ENCODE data around the gene FGD4.
"Not testable (repeated sequence)": the region's sequence is repeated elsewhere in the genome, so short reads cannot be mapped to it uniquely, and the experiment has no call there.

The FGD4 gene

DNA sequence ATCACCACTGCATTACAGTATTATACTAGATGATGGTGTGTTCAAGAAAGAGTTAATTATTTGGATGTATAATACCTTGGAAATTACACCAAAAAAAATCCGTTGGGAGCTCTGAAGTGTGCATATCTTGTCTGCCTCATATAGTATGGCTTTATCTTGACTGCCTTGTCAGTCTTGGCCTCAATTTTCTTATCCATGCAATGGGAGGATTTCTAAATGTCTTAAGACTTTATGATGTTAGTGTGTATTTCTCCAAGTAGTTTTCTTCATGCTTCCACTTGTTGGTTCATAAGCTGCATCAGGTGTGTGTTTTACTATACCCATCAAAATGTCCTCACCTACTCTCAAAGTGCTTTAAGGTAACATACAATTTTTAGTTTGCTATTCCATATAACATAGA lies 84.6 kb downstream of the FGD4 start:
- no peak overlapping the region for H3K27ac ChIP-seq
- no peak for DNase-seq (ENCODE audit: low read depth, low spot score)

DNA sequence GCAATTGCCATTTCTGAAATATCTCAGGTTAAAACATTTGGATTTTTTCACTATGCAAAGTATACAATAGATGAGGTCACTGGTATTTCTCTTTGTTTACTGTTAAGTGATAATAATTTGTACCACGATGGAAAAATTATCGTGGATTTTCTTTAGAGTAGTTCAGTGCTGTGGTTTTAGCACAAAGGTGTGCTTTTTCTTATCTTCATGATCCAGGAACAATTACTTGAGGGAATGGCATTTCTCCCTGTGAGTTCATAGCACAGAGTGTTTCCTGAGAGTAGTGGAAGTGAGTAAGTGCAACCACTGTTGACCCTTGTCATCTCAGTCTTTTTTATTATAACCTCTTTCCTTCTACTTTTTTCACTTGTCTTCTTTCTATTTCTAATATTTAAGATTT lies 86.8 kb downstream of the FGD4 start:
- peak overlapping the region; percentile 6 for H3K27ac ChIP-seq
- no peak for DNase-seq (ENCODE audit: low read depth, low spot score)

DNA sequence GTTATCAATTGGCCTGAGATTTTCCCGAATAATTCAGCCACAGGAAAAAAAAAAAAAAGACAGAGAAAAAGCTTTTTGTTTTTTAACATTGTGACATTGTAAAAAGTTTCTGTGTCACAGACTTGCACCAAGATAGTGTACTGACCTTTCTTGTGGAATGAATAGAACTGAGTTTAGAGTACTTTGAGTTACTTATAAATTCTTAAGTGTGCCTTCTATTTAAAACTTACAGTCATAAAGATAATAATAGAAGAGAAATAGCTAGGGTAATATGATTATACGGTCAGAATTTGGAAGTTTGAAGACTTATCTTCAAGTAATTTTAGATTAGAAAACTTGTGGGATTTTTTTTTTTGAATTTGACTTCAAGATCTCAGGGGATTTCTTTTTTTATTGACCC lies 88.8 kb downstream of the FGD4 start:
- no peak for DNase-seq (ENCODE audit: low read depth, low spot score)
- H3K27ac ChIP-seq, result no peak overlapping the region

DNA sequence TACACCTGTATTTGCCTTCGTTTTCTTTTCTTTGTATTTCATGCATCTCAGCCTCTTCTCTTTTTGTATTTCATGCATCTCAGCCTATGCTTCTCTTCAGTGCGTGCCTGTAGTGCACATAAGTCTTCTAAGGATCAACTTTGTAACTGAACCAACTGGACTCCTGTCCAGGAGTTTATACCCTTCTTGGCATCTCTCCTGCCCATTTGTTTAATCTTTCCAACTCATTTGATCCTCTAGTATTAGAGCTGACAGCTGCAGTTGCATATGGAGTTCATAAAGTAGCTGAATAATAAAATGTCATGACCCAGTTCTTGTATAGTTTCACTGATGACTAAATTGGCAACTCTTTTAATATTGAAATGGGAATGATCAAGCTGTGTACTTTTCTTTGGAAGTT lies 89.7 kb downstream of the FGD4 start:
- DNase-seq (ENCODE audit: low read depth, low spot score), result no peak
- no peak overlapping the region for H3K27ac ChIP-seq

DNA sequence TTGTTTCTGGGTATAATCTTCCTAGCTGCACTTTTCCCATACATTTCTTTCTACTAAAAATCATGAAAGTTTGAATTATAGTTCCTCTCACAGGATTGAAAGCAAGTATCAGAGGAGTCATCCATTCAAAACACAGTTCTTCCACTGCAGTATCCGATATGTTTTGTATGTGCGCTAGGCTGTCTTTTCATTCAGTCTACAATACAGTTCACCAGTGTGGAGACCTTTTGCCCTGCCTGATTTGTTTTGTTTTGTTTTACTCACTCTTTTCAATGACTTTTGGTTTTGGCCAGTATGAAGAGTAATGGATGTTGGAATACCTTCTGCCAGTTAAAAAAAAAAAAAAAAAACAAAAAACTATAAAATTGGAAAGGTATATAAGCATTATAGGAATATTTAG lies 91.4 kb downstream of the FGD4 start:
- H3K27ac ChIP-seq, result no peak overlapping the region
- DNase-seq (ENCODE audit: low read depth, low spot score), result no peak

DNA sequence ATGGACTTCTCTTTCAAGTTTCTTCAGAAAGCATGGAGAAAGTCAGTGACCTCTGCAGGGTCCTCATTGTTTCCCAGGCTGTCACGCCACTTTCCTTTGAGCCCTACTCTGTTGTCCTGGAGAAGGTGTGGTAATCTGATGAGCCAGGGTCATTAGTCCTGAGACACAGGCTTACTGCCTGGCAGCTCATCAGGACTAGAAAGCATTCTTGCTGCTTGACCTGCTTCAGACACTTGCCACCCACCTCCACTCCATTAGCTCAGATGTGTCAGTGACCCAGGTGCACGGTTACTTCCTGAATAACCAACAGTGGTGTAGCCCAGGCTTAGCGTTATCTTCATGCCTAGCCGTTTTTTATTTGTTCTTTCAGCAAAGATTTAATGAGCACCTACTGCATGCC lies 93.9 kb downstream of the FGD4 start:
- no peak overlapping the region for H3K27ac ChIP-seq
- no peak for DNase-seq (ENCODE audit: low read depth, low spot score)

DNA sequence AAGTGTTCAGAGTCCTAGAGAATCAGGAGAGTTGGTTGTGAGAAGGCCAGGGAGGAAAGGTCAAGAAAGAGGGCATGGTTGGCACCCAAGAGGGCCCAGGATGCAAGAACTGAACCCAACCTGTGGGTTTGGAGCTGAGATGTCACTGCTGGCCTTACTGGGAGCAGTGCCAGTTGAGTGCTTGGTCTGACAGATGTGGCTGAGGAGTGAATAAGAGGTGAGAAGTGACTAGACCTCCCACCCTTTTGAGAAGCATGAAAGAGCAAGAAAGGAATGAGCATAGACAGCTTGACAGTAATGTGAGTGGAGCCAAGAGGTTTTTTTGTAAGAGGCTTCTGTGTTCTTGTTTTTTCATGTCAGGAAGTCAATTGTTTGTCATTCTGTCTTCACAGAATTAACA lies 95.3 kb downstream of the FGD4 start:
- DNase-seq (ENCODE audit: low read depth, low spot score), result no peak
- peak overlapping the region; percentile 4 for H3K27ac ChIP-seq

DNA sequence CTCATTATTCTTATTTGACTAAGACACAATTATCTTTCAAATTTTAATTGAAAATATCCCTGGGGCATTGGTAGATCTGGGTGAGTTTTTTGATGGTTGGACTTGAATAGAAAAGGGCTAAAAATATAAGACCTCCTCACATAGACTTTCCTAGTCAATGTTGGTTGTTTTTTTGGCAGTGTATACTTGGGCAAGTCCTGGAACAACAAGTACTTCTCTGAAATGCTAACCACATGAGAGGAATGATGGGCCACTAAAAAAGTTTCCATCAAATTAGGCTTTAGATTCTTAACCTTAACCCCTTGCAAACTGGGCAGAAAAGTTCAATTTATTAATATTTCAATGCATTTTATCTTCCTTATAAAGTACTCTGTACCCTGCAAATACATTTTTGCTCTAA lies 97.6 kb downstream of the FGD4 start:
- DNase-seq (ENCODE audit: low read depth, low spot score), result no peak
- H3K27ac ChIP-seq, result no peak overlapping the region

DNA sequence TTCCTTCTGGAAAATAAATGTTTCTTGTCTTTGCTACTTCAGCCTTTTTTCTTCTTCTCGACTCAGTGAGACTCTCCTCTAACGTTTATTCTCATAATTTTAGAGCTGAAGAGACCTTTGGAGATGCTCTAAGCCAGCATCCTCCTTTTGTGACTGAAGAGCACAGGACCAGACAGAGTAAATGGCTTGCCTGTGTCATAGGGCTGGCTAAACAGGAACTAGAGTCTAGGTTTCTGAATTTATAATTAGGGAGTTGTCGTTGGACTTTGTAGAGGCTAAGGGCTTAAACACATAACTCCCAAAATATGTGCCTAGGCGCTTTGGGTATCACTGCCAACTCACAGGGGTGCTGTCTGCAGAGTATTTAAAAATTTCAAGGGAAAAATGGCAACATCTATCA lies 98.5 kb downstream of the FGD4 start:
- H3K27ac ChIP-seq, result no peak overlapping the region
- DNase-seq (ENCODE audit: low read depth, low spot score), result no peak

DNA sequence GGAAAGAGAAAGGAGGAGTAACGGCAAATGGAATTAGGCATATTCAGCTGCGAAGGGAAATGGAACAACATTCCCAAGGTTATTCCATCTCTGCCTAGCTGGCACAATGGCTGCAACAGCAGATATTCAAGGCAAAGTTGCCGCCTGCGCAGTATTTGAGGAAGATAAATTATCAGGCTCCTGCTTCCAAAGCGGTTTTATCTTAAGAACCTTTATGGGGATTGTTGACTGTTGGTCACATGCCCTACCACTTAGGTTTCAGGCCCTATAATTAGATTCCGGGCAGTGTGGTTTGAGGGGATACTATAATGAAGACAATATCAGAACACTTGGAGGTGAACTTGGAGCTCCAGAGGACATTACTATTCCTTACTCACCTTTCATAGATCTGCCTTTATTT lies 99.7 kb downstream of the FGD4 start:
- DNase-seq (ENCODE audit: low read depth, low spot score), result no peak
- no peak overlapping the region for H3K27ac ChIP-seq

DNA sequence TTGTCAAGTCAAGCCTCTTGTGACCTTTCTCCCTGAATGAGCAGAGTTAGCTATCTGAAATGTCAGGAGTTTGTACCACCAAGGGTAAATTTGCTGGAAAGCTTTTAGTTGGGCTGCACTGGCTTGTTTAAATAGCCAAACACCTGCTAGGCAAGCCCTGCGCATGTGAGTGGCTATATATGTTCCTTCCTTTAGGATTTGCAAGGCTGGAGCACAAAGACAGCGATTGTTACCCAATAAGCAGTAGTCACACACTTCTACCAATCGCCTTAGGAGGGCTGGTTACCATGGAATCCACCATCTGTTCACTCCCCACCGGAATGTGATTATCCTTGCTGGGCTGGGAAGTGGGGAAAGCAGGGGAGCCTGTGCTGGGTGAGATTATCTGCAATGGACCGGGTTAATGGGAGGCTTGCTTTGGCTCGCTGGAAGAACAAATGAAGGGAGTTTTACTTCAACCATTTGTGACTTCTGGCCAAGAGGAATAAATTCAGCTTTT lies 102.5 kb downstream of the FGD4 start:
- no peak for DNase-seq (ENCODE audit: low read depth, low spot score)
- no peak overlapping the region for H3K27ac ChIP-seq

DNA sequence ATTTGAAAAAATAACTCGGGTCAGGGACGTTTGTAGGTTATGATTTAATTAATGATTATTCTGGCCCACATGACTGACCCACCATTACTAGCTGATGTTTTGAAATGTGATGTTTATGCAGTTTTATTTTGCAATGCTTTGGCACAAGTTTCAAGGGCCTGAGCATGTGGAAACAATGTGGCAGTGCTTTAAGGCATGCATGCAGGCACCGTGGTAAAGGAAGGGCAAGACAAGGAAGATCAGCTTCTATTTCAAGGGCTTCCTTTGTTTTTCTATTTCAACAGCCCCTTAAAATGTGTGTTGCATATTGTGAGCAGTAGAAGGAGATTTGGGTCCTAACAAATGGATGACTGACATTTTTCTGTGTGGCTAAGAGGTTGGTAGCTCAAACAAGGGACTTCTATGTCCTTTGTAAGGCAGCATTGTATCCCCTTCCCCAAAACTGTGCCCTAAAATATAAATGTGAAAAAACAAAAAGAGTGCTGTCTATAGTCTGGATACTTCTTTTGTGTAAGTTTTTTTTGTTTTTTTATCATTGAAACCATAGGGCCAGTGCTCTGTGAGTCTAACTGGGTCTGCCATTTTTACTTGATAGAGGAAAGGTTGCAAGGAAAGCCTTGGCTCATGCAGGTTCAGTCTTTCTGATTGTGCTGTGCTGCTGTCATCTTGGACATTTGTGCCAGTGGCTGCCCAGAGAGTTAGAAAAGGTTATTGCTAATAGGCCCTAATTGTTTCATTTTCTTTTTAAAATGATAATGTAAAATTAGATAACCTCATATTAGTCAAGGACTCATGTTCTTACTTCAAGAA lies 103.5 kb downstream of the FGD4 start:
- no peak overlapping the region for H3K27ac ChIP-seq
- DNase-seq (ENCODE audit: low read depth, low spot score), result no peak

DNA sequence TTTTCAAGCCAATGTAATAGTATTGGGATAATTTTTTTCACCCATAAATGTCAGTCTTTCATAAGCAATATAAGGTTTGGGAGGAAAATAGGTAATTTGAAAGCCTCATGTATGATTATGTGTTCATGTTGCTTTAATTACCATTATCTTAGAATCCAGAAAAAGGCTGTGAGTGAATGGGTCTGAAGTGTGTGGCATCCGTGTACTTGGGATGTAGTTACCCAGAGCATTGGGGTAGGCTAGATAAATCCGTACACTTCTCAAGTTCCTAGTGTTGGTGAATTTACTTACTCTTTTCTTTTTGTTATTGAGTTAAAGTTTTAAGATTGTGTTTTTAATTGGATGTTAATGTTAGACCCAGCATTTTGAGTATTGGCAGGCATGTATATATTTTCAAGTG lies 104.4 kb downstream of the FGD4 start:
- DNase-seq (ENCODE audit: low read depth, low spot score), result no peak
- H3K27ac ChIP-seq, result peak overlapping the region; percentile 46

DNA sequence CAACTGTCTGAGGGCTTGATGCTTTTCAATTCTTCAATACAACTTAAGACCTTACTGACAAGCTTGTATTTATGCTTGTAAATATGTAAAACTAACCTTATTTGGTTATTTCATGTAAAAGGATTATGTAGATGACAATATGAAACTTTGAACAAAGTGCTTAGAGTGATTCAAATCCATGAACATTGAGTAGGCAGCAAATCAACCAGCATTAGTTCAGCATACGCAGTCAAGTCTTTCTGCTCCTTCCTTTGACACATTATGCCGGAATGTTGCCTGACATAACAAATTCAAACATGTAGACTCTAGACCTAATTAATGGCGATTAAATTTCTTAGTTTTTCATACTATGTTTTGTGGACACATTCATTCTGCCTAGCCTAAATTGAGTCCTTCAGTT lies 105.2 kb downstream of the FGD4 start:
- peak overlapping the region; percentile 46 for H3K27ac ChIP-seq
- peak; percentile 37 for DNase-seq (ENCODE audit: low read depth, low spot score)

DNA sequence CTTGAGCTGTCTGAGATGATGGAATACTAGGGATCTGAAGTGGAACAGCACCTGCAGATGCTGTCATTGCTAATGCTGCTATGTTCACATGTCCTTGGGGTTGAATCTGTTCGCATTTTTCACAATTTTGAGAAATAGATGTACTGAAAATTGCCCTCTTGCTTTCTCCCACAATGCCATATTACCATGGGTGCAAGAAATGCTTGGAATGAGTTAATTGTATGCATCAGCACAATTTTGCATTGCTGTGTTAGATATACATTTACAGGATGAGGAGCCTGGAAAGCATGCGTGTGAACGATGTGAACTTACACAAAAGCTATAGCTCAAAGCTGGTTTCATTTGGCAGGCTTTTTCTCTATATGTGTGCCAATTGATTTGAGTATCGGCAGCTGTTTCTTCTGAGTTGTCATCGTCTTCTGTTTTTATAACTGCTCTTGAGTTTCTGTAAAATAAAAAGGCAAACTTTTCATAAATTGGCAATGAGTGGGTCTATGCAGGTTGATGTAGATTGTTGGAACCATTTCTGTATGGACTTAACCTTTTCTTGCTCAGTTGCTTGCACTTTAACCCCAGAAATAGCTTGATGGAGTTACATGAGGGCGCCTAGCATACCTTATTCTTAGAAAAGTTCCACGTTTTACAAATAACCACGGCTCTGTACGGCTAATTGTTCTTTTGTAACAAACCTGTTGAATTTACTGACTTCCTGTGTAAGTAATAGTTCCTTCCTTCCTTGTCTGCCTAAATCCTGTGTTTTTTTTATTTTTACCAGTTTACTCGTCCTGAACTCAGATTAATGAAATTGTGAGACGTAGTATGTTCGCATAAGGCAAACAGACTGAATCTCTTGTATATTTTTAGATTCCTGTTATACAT lies 105.9 kb downstream of the FGD4 start:
- H3K27ac ChIP-seq, result peak overlapping the region; percentile 46
- DNase-seq (ENCODE audit: low read depth, low spot score), result no peak

DNA sequence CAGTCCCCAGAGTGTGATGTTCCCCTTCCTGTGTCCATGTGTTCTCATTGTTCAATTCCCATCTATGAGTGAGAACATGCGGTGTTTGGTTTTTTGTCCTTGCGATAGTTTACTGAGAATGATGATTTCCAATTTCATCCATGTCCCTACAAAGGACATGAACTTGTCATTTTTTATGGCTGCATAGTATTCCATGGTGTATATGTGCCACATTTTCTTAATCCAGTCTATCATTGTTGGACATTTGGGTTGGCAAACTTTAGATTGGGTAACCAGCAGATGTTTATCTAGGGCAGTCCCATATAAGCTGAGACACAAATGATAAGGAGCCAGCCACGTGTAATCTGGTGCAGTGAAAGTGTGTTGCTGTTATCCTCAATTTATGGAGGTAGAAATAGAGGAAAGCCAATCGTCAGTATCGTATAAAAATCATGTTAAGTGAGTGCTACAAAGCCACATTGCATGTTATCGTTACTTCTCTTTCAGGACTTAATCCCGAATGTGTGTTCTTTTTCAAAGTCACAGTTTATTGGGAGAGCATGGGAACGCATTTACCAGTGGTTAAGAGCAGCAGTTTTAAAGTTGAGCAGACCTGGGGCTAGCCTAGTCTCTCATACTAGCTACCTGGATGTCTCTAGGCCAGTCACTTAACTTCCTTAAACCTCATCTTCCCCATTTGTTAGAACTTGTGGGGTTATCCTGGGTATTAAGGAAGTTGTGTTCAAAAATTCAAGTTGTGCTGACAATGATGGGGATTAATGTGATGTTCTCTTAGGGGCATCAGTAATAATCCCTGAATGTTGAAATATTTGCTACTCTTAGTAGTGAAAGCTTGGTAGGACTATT lies 108.0 kb downstream of the FGD4 start:
- not testable (repeated sequence) for H3K27ac ChIP-seq; DNase-seq (ENCODE audit: low read depth, low spot score)

DNA sequence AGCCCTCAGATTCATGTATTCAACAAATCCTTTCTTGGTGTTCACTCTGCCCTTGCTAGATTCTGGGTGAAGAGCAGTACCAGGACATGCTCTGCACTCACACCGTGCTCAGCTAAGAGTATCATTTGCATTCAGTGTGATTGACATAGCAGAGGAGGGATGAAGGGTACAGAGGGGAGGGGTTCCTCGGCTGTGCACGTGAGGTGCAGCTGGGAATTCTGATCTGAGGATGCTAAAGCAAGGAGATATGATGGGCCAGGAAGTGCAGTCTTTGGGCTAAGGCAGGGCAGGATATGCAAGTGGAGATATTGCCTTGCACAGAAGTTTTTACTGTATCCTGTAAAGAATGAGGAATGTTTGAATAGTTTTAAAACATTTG lies 108.6 kb downstream of the FGD4 start:
- DNase-seq (ENCODE audit: low read depth, low spot score), result no peak
- H3K27ac ChIP-seq, result no peak overlapping the region

DNA sequence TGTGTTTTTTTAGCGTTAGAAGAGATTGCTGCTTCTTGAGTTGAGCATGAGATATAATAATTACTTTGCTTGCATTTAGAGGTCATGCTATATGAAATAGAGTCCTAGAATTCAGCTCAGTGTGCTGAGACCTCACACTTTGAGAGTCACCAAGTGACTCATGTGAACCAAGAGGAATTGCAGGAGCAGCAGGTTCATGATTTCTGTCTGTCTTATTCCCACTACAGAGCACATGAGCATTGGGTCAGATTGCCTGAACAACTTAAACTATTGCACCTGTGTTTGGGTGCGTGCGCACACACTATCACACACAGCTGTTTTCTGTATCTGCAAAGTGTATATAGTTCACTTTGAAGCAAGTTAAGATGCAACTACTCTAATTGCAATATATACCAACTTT lies 109.3 kb downstream of the FGD4 start:
- DNase-seq (ENCODE audit: low read depth, low spot score), result no peak
- no peak overlapping the region for H3K27ac ChIP-seq

DNA sequence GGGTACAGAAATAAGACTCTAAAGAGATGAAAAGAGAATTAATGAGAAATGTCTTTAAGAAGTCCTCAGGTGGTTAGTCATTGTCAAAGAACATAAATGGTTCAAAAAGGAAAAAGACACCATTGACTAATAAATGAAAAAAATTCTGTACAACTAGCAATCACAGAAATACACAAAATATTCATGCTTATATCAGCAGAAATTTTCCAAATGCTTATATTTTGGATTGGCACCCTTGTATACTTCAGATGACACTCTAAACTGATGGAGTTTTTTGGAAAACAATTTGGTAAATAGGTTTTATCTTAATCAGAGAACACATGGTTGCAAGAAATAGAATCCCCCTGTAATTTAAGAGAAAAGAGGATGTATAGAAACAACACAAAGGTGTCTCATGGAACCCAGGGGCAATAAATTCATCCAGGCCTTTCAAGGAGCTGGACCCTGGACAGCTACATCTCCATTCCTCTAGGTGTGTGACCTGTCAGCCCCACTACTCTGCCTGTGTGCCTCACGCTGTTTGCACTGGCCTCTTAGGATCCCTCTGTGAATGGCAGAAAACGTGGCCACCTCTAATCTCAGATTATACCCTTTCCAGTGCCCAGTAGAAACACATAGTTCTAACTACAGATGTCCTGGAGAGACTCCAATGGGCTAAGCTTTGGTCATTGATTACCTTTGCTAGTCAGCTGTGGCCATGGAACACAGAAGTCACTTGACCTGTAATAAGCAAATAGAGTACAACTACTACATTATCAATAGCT lies 110.2 kb downstream of the FGD4 start:
- DNase-seq (ENCODE audit: low read depth, low spot score), result no peak

DNA sequence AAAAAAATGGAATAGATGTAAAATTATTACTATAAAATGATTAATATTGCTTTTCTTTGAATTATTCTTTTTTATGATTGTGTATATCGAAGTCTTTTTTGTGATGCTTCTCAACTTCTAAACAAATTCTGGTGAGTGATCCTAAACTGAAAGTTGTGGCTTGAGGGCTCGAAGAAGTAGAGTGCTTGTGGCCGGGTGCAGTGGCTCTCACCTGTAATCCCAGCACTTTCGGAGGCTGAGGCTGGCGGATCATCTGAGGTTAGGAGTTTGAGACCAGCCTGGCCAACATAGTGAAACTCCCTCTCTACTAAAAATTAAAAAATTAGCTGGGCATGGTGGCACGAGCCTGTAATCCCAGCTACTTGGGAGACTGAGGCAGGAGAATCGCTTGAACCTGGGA lies 112.6 kb downstream of the FGD4 start:
- DNase-seq (ENCODE audit: low read depth, low spot score); H3K27ac ChIP-seq: not testable (repeated sequence)

More for the DNA sequence above, 110.2 kb downstream of the FGD4 start:
- no peak overlapping the region for H3K27ac ChIP-seq
